MM.1S (cell line): Measurements from ENCODE around the gene NAB2.

ENCODE experiments used
- DNase-seq: peaks from one replicate; pipeline ENCODE4 v3.0.0-alpha.2; 2015
- H2AFZ ChIP-seq: fragments of 300-600 bp; sonication (generic); 2 replicates; pipeline ENCODE4 v1.6.0; 2016; ENCODE audit warnings: antibody characterized with exemption, low read length
- H3F3A ChIP-seq: fragments of 300-600 bp; sonication (generic); 2 replicates; pipeline ENCODE4 v1.6.1; 2016; ENCODE audit warnings: mild to moderate bottlenecking, antibody characterized with exemption, low read length, moderate library complexity, mixed read lengths; ENCODE audit not compliant: insufficient read depth
- H3K27ac ChIP-seq: fragments of 300-600 bp; sonication (generic); 2 replicates; pipeline ENCODE4 v1.5.1; 2016; ENCODE audit warnings: mild to moderate bottlenecking, low read length
- H3K27me3 ChIP-seq: fragments of 300-600 bp; sonication (generic); replicated peaks from 2 replicates; pipeline ENCODE4 v1.6.0; 2016; ENCODE audit warnings: low read length; ENCODE audit not compliant: insufficient read depth
- H3K36me3 ChIP-seq: fragments of 300-600 bp; sonication (generic); replicated peaks from 2 replicates; pipeline ENCODE4 v1.6.1; 2016; ENCODE audit warnings: mild to moderate bottlenecking, low read length, mixed read lengths; ENCODE audit not compliant: insufficient read depth
- H3K4me1 ChIP-seq: fragments of 300-600 bp; sonication (generic); 2 replicates; pipeline ENCODE4 v1.6.1; 2016; ENCODE audit warnings: low read length, mixed read lengths
- H3K4me2 ChIP-seq: fragments of 300-600 bp; sonication (generic); 2 replicates; pipeline ENCODE4 v1.6.0; 2016; ENCODE audit warnings: low read depth, low read length
- H3K4me3 ChIP-seq: fragments of 300-600 bp; sonication (generic); 2 replicates; pipeline ENCODE4 v1.5.1; 2016; ENCODE audit warnings: low read length, mixed read lengths
- H3K79me2 ChIP-seq: fragments of 300-600 bp; sonication (generic); 2 replicates; pipeline ENCODE4 v1.6.1; 2016; ENCODE audit warnings: mixed run types, low read length, mixed read lengths
- H3K9ac ChIP-seq: fragments of 300-600 bp; sonication (generic); 2 replicates; pipeline ENCODE4 v1.6.1; 2016; ENCODE audit warnings: low read length, mixed read lengths
- H3K9me2 ChIP-seq: fragments of 300-600 bp; sonication (generic); replicated peaks from 2 replicates; pipeline ENCODE4 v1.6.1; 2016; ENCODE audit warnings: mild to moderate bottlenecking, low read length, mixed read lengths; ENCODE audit not compliant: insufficient read depth
- H3K9me3 ChIP-seq: fragments of 300-600 bp; sonication (generic); replicated peaks from 2 replicates; pipeline ENCODE4 v1.6.1; 2016; ENCODE audit warnings: mild to moderate bottlenecking, low read length, mixed read lengths; ENCODE audit not compliant: insufficient read depth
- H4K20me1 ChIP-seq: fragments of 300-600 bp; sonication (generic); 2 replicates; pipeline ENCODE4 v1.6.1; 2016; ENCODE audit warnings: mild to moderate bottlenecking, low read length, moderate library complexity, mixed read lengths; ENCODE audit not compliant: insufficient read depth
- EZH2 ChIP-seq: fragments of 300-600 bp; sonication (generic); optimal IDR thresholded peaks from 2 replicates; pipeline ENCODE3; 2017; ENCODE audit warnings: low read depth, mild to moderate bottlenecking, antibody characterized with exemption, low read length, mixed read lengths
- EZH2phosphoT487 ChIP-seq: fragments of 300-600 bp; sonication (generic); IDR thresholded peaks from 2 replicates; pipeline ENCODE4 v1.6.1; 2018; ENCODE audit warnings: antibody characterized with exemption, low read length
- TF ChIP-seq, protein P1 (sequence below): fragments of 300-600 bp; sonication (generic); IDR thresholded peaks from 2 replicates; pipeline ENCODE4 v1.5.1; 2016; ENCODE audit warnings: antibody characterized with exemption, low read length, mixed read lengths

NAB2 gene

DNA sequence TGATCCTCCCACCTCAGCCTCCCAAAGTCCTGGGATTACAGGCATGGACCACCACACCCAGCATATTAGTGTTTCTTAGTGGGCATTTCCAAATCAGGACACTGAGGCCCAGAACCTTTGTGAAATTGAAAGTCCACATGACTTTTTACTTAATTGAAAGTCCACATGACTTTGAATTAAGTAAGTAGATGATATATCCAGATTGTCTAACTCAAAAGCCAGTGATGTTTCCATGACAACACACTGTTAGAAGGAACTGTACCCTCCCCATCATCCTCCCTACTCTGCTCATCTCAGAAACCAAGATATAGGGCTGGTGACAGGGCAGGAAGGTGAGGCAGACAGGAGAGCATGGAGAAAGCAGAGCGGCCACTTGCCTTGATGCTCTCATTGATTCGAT lies 46.2 kb upstream of the NAB2 start:
- TF ChIP-seq EZH2: no peak
- no peak for TF ChIP-seq EZH2phosphoT487
- TF ChIP-seq, protein P1, sequence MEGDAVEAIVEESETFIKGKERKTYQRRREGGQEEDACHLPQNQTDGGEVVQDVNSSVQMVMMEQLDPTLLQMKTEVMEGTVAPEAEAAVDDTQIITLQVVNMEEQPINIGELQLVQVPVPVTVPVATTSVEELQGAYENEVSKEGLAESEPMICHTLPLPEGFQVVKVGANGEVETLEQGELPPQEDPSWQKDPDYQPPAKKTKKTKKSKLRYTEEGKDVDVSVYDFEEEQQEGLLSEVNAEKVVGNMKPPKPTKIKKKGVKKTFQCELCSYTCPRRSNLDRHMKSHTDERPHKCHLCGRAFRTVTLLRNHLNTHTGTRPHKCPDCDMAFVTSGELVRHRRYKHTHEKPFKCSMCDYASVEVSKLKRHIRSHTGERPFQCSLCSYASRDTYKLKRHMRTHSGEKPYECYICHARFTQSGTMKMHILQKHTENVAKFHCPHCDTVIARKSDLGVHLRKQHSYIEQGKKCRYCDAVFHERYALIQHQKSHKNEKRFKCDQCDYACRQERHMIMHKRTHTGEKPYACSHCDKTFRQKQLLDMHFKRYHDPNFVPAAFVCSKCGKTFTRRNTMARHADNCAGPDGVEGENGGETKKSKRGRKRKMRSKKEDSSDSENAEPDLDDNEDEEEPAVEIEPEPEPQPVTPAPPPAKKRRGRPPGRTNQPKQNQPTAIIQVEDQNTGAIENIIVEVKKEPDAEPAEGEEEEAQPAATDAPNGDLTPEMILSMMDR: no peak
- H2AFZ ChIP-seq: no peak overlapping the region
- no peaks in the 10 kb centered on the region for H3K79me2 ChIP-seq
- H3K36me3 ChIP-seq: no peaks in the 10 kb centered on the region
- no peaks in the 10 kb centered on the region for H3K27me3 ChIP-seq
- no peaks in the 10 kb centered on the region for H3K9me3 ChIP-seq
- no peaks in the 10 kb centered on the region for H3K4me1 ChIP-seq
- no peaks in the 10 kb centered on the region for H3K9me2 ChIP-seq
- DNase-seq: no peak
- no peak overlapping the region for H3K27ac ChIP-seq
- H3K4me3 ChIP-seq: no peak overlapping the region
- no peak overlapping the region for H3K9ac ChIP-seq
- H3K4me2 ChIP-seq: no peak overlapping the region
- H4K20me1 ChIP-seq: no peaks in the 10 kb centered on the region
- no peaks in the 10 kb centered on the region for H3F3A ChIP-seq

DNA sequence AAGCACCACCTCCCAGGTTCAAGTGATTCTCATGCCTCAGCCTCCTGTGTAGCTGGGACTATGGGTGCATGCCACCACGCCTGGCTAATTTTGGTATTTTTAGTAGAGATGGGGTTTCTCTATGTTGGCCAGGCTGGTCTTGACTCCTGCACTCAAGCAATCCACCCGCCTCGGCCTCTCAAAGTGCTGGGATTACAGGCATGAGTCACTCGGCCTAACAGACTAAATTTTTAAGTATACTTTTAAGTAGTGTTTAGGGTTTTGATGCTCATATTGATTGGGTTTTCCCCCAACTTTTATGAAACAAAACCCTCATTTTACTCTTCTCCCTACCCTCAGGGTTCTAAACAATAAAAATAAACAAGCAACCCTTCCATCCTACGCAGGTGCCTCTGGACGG lies 44.4 kb upstream of the NAB2 start:
- no peak overlapping the region for H3K9ac ChIP-seq
- H3K9me2 ChIP-seq: no peaks in the 10 kb centered on the region
- no peak overlapping the region for H2AFZ ChIP-seq
- no peaks in the 10 kb centered on the region for H3F3A ChIP-seq
- H3K4me1 ChIP-seq: no peaks in the 10 kb centered on the region
- H3K36me3 ChIP-seq: no peaks in the 10 kb centered on the region
- H3K27ac ChIP-seq: no peak overlapping the region
- no peaks in the 10 kb centered on the region for H3K79me2 ChIP-seq
- no peaks in the 10 kb centered on the region for H3K27me3 ChIP-seq
- H3K4me3 ChIP-seq: no peak overlapping the region
- DNase-seq: no peak
- TF ChIP-seq, protein P1: no peak
- no peak for TF ChIP-seq EZH2phosphoT487
- no peak for TF ChIP-seq EZH2
- H4K20me1 ChIP-seq: no peaks in the 10 kb centered on the region
- no peak overlapping the region for H3K4me2 ChIP-seq
- no peaks in the 10 kb centered on the region for H3K9me3 ChIP-seq

DNA sequence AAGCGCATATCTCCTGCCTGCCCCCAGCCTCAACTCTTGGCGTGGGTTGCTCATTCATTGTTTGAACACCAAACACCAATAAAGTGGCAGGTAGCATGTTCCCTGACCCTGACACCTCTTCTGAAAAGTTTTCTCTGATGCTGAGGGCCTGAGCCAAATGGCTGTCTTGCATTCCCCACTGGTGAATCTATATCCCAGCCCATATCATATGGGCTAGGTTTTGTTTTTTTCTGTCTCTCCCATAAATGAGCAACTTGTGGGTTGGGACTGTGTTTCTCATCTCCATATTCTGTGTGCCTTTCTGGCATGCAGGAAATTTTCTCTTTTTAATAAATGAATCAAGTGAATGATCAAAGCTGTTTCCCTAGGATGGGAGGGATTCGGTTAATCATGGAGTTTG lies 44.0 kb upstream of the NAB2 start:
- Histone ChIP-seq H3K4me3 (no peak overlapping the region), H3K79me2 (no peaks in the 10 kb centered on the region), H3K9ac (no peak overlapping the region), H3K4me1 (no peaks in the 10 kb centered on the region), H3K9me3 (no peaks in the 10 kb centered on the region), H2AFZ (no peak overlapping the region), H3K27ac (no peak overlapping the region), H3K9me2 (no peaks in the 10 kb centered on the region), H3K27me3 (no peaks in the 10 kb centered on the region), H3K4me2 (no peak overlapping the region), H4K20me1 (no peaks in the 10 kb centered on the region), H3F3A (no peaks in the 10 kb centered on the region), H3K36me3 (no peaks in the 10 kb centered on the region)
- no peak for TF ChIP-seq EZH2
- no peak for TF ChIP-seq EZH2phosphoT487
- TF ChIP-seq, protein P1: no peak
- no peak for DNase-seq
